ENCODE results near the gene SUDS3. TPM values are rescaled to one million over a fixed set of nuclear protein-coding genes. Genes with fewer than 3 reads are reported as not detected.
"Not testable (repeated sequence)": the region's sequence is repeated elsewhere in the genome, so short reads cannot be mapped to it uniquely, and the experiment has no call there.

SUDS3 gene
- total RNA-seq, 1 donor from 2014 or later: 40.1 TPM

- no peak for DNase-seq (ENCODE audit: low spot score)
Observed at GRCh38 chr12:118397708-118398440, 21.5 kb downstream of the SUDS3 start.

GRCh38 chr12:118398524-118398923, 22.2 kb downstream of the SUDS3 start:
- DNase-seq (ENCODE audit: low spot score): no peak

DNA sequence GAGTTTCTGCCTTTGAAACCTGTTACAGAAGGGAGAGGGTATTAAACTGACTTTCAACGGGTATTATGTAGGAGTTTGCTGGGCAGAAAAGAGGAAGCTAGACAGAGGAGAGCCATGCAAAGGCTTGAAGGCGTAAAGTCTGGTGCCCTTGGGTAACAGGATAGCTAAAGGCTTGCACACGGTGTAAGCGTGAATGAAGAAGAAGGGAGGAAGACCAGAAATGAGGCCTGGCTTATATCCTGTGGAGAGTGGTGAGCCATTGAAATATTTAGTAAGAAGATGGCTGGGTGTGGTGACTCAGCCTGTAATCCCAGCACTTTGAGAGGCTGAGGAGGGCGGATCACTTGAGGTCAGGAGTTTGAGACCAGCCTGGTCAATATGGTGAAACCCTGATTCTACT, 22.6 kb downstream of the SUDS3 start:
- no peak for DNase-seq (ENCODE audit: low spot score)

DNA sequence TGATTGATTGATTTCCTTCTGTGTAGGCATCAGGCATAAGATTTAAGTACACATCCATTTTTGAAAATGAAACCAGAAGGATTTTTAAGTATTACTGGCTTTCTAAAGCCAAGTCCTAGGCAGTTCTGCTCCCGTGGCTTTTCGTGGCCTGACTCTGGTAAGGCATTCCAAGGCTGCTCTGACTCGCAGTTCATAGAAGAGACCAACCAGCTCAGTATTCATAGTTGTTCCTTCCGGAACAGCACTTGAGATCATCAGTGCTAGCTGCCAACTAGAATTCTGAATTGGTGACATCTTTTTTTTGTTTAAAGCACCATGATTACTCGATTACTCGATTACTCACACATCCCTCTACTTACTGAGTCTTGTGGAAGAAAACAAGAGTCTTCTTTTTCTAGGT, 25.9 kb downstream of the SUDS3 start:
- no peak for DNase-seq (ENCODE audit: low spot score)

DNA sequence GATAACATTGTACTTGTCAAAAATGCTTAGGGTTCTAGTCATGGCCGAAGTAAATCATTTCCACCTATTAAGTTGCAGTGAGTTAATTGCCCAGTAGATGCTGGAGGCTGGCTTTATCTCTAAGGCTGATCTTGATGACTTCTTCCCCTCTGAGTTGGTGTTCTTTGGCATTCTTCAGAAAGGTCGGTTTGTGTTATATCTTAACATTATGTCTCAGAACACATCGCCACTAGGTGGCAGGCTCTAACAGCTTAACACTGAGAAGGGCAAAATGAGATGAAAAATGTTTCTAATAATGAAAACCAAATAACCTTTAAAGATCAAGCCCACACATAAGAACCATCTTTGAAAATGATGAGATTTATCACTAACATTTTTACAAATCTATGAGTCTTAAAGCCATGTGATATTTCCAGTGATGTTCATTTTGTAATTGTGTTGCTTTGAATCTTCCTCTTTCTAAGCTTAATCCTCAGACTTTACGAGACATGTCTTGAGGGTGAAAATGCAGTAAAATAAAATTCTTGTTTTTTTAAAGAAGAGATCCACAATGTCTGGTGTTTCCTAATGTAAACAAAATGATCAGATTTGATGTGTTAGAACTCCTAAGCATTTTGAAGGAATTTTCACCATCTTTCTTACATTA, 28.6 kb downstream of the SUDS3 start:
- DNase-seq (ENCODE audit: low spot score): peak; percentile 56

- DNase-seq (ENCODE audit: low spot score): not testable (repeated sequence)
Observed at GRCh38 chr12:118408241-118408640, 31.9 kb downstream of the SUDS3 start.

DNA sequence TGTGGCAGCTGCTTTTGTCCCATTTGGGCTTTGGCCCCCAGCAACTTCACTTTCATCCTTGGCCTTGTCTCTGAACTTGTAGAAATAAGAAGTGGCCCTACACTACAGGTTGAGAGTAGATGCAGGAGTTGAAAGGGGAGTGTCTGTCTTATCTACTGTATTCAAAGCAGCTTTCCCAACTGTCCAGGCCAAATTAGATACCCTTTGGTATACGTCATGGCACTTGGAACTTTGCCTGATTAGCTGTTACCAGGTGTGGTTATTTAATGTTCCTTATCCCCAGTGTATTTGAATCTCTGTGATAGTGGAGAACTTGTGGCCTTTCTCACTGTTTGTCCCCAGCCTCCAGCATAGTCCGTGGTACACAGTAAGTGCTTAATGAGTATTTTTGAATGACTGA, 33.5 kb downstream of the SUDS3 start:
- DNase-seq (ENCODE audit: low spot score): no peak

DNA sequence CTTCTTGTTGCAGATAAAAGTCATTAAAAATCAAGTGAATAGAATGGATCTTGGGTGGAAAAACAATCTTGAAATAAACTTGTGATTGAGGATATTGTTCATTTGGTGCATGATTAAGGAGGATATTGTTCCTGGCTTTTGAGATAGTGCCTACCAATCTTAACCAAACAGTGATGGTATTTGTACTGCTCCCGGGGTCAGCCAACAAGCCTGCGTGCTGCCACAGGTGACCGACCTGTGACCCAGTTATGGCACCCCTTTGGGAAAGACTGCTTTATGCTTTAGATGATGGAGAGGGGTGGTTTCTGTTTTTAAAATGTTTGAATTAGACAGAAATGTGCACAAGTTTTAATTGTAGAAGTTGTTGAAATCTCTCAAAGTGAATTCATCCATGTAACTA, 41.6 kb downstream of the SUDS3 start:
- DNase-seq (ENCODE audit: low spot score): no peak

DNA sequence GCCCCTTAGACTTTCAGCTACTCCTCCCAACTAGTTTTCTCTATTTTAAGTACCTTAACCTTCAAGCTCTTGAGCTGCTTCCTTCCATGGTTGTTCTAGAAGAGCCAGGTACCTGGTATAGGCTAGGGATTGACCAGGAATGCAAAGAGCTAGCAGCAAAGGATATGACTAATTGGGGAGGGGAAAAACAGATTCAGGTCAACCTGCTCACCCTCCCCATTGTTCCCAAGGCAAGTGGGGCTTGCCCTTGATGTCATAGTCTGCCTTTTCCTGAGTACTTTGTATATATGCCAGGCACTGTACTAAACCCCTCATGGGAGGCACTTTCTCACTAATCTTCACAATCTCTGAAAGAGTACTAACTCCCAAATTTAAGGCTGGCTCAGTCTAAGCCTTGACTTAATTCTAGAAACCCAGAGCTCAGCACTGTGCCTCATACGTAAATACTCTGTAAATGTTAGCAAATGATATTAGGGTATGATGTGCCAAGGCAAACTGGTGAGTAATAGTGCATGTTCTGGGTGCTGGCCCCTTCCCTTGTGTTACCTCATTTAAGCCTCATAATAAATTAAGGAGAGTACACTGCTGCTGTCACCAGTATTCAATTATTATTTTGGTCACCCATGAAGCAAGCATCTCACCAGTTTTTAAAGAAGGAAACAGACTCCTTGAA, 42.2 kb downstream of the SUDS3 start:
- DNase-seq (ENCODE audit: low spot score): no peak

- no peak for DNase-seq (ENCODE audit: low spot score)
Observed at GRCh38 chr12:118420673-118421072, 44.3 kb downstream of the SUDS3 start.

GRCh38 chr12:118424884-118425283, 48.5 kb downstream of the SUDS3 start:
- no peak for DNase-seq (ENCODE audit: low spot score)

DNA sequence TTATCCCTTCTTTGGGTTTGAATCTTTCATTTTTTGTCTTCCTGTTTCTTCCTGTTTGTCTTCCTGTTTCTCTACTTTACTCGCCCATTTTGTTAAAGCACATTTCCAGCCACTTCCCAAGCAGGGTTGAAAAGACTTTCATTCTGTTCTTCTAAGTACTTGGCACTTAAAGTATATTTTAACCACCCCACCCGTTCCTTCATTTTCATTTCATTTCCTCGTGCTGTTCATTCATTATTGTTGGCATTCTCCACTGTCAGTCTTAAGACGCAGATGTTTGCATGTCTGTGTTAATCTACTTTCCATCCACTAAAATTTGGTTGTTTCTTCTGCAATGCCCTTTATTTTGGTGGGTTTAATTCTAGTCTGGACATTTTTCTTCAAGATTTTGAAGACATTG, 49.0 kb downstream of the SUDS3 start:
- no peak for DNase-seq (ENCODE audit: low spot score)

- no peak for DNase-seq (ENCODE audit: low spot score)
Observed at GRCh38 chr12:118427819-118428218, 51.5 kb downstream of the SUDS3 start.

GRCh38 chr12:118428643-118429042, 52.3 kb downstream of the SUDS3 start:
- DNase-seq (ENCODE audit: low spot score): no peak

DNA sequence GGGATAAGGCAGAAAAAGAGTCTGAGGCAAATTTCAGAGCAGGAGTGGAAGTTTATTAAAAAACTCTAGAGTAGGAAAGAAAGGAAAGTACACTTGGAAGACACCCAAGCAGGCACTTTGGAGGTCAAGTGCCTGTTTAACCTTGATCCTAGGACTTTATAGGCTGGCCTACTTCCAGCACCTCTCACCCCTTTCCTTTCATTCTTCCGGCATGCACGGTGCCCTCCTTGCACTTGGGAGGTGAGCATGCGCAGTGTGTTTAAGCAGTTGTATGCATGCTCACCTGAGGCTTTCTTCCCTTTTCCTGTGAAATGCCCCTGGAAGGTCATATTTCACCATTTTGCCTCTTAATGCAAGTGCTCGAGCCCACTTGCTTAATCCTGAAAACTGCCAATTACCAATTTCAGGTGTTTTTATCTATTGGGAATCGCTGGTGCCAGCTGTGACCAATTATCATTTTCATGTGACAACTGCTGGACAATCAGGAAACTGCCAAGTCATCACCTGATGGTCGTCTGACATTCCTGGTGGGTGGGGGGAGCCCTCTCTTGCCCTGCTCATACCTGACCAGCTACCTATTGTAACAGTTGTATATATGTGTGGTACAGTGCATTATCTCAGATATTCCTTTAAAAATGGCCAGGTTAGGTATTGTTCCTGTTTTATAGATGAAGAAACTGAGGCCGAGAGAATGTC, 53.5 kb downstream of the SUDS3 start:
- no peak for DNase-seq (ENCODE audit: low spot score)

- no peak for DNase-seq (ENCODE audit: low spot score)
Observed at GRCh38 chr12:118430516-118430915, 54.2 kb downstream of the SUDS3 start.

DNA sequence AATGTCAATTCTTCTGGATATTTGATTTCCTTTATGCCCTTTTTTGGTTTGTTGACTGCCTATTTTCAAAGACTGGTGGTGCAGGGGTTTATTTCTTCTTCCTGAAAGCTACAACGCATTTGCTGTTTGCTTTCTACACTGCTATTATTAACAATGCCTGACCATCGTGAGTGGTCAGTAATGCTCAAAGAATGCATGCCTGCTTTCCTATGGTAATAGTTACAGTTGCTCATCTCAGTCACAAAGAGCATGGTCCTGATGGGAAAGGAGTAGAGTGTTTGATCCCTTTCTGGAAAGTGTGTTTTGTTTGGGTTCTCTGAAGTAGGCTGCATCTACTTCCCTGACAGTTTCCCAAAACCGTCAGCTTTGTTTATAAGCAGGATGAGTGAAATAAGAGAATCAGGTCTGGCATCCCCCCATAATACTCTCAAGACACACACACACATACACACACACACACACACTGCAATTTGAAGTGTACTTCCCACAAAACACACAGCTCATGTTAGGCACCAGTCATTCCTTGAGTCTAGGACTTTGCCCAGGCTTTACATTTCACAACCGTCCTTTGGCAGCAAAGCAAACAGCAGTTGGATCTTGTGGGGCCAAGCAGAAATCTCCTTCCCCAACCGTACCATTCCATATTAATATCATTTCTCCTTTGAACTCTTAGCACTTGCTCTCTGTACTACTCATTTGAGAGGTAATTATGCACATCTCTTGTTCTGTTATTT, 56.6 kb downstream of the SUDS3 start:
- DNase-seq (ENCODE audit: low spot score): no peak

GRCh38 chr12:118436002-118436730, 59.8 kb downstream of the SUDS3 start:
- no peak for DNase-seq (ENCODE audit: low spot score)

DNA sequence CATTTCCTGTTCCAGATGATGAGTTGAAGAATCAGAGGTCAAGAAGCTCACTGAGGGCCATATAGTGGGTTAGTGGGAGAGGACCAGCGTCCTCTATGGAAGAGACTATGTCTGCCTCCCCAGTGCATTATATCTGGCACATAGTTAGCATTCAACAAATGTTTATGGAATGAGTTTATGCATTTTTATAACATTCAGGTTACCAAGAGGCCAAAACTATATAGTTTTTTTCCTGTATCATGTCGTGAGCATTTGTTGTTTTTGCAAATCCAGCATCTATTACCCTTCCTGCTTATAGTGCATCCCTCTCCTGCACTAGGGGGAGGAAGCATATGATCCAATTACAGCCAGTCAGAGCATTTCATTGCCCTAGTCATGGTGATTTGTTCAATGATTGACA, 60.6 kb downstream of the SUDS3 start:
- no peak for DNase-seq (ENCODE audit: low spot score)

DNA sequence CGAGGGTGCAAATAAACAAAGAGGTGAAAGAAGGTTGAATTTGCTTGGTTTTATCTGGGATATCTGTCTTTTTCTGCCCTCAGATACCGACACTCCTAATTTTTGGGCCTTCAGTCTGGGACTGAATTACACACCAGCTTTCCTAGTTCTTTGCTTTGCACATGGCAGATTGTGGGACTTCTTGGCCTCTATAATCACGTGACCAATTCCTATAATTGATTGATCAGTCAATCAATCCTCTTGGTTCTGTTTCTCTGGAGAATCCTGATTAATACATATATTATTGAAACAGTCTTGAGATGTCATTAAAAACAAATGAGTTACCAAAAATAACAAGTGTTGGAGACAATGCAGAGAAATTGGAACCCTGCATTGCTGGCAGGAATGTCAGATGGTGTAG, 62.7 kb downstream of the SUDS3 start:
- no peak for DNase-seq (ENCODE audit: low spot score)

DNA sequence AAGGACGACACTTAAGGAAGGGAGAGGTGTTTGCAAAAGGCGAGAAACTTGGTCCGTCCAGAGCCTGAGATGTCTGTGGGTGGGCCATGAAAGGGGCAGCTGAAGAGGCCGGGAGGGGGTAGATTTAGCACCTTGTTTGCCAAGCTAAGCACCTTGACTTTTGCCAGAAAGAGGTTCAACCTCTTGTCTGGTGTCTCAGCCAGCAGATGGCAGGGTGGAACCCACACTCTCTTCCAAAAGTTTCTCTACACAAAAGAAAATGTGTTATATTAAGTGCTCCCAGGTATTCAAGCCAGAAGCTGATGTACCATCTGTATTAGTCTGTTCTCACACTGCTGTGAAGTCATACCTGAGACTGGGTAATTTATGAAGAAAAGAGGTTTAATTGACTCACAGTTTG, 69.9 kb downstream of the SUDS3 start:
- no peak for DNase-seq (ENCODE audit: low spot score)

Data from ureter (tissue), 1 donor.